ENCODE data around the gene SYT1. TPM values are rescaled to one million over a fixed set of nuclear protein-coding genes. Genes with fewer than 3 reads are reported as not detected.

SYT1 gene
- total and polyA plus RNA-seq, 2 of the 8 experiments (the other 6 are each of a cell fraction or from before 2014, with no cell fraction given): 11.0 to 34.6 TPM

- H3K9ac ChIP-seq (replicated peaks in 1 of 4; ENCODE audit: extremely low read depth in 1 of 4, low read depth in 3 of 4, low read length in 3 of 4): no peak overlapping the region
- ChIA-PET CTCF (ENCODE audit: partially characterized antibody) (interaction anchor here (2.3 kb wide), 1 partner anchor 11 kb away, joined by 9 read pairs; no protein-coding TSS in a partner anchor), POLR2A (ENCODE audit: partially characterized antibody) (no interaction called here)
- H2AFZ ChIP-seq (ENCODE audit: low read length): no peak overlapping the region
- no peak overlapping the region for H2AK5ac ChIP-seq (ENCODE audit: low read depth, low read length)
- no peaks in the 10 kb centered on the region; the same call in 1 of the 2 replicates for H3K23me2 ChIP-seq (ENCODE audit: low read depth, low read length)
- H3K56ac ChIP-seq (replicated peaks; ENCODE audit: insufficient read length, low read depth, low read length): no peak overlapping the region
- H3K27me3 ChIP-seq (replicated peaks in 1 of 4; ENCODE audit: control insufficient read depth in 3 of 4, extremely low read depth in 1 of 4, insufficient read depth in 3 of 4, low read length in 3 of 4): no peaks in the 10 kb centered on the region
- H4K91ac ChIP-seq (replicated peaks; ENCODE audit: insufficient read length, low read length): no peak overlapping the region
- H2BK5ac ChIP-seq (ENCODE audit: low read depth, low read length): no peak overlapping the region
- no peaks in the 10 kb centered on the region for H3K4me1 ChIP-seq (replicated peaks in 1 of 4; ENCODE audit: control insufficient read depth in 3 of 4, insufficient read depth in 4 of 4, low read length in 3 of 4)
- no peaks in the 10 kb centered on the region for H3K79me1 ChIP-seq (ENCODE audit: low read depth, low read length)
- H3K23ac ChIP-seq (ENCODE audit: insufficient read length): no peak overlapping the region
- no peak for FAIRE-seq
- no peak overlapping the region for H4K5ac ChIP-seq (ENCODE audit: insufficient read length, low read depth, low read length)
- H3K79me2 ChIP-seq (ENCODE audit: control insufficient read depth in 1 of 2, insufficient read depth in 2 of 2, low read length in 2 of 2): no peaks in the 10 kb centered on the region
- no peak overlapping the region for H3K18ac ChIP-seq (ENCODE audit: extremely low read depth, low read length)
- no peak overlapping the region for H2BK12ac ChIP-seq (ENCODE audit: low read depth, low read length)
- 83% methylated on average over 2 of the region's 2 CpGs; no CpG with 5 or more reads in 1 of the 2 experiments for WGBS, 2 experiments (ENCODE audit: extremely low coverage in 1 of 2, insufficient coverage in 1 of 2, insufficient read length in 1 of 2, insufficient replicate concordance in 2 of 2, low coverage in 1 of 2, low lambda C conversion rate in 2 of 2, missing lambda C conversion rate in 1 of 2)
- H2BK20ac ChIP-seq (ENCODE audit: low read length): no peak overlapping the region
- no peak overlapping the region for H3K4me3 ChIP-seq (ENCODE audit: extremely low read depth in 1 of 4, insufficient read depth in 2 of 4, low read depth in 3 of 4, low read length in 4 of 4)
- DNase-seq (ENCODE audit: low read depth in 1 of 2, low spot score in 2 of 2): no peak
- no peak overlapping the region for H3K4ac ChIP-seq (replicated peaks; ENCODE audit: insufficient read length, low read depth, low read length)
- no peak overlapping the region for H3K14ac ChIP-seq (ENCODE audit: insufficient read length)
- H3K27ac ChIP-seq (ENCODE audit: low read depth, low read length): no peak overlapping the region
- no peak overlapping the region for H4K8ac ChIP-seq (ENCODE audit: extremely low read depth, insufficient read depth, low read length)
- no peaks in the 10 kb centered on the region for H3K36me3 ChIP-seq (ENCODE audit: control insufficient read depth in 2 of 4, insufficient read depth in 4 of 4, low read length in 3 of 4)
- no peaks in the 10 kb centered on the region for H3K9me3 ChIP-seq (ENCODE audit: insufficient read depth in 2 of 2, low read depth in 1 of 2, low read length in 1 of 2)
- H2BK15ac ChIP-seq (ENCODE audit: low read length): no peak overlapping the region
- H2BK120ac ChIP-seq (replicated peaks; ENCODE audit: low read depth, low read length): no peak overlapping the region
- H3K4me2 ChIP-seq (ENCODE audit: insufficient read depth in 1 of 2, low read depth in 2 of 2, low read length in 2 of 2): no peak overlapping the region
- no peaks in the 10 kb centered on the region for H4K20me1 ChIP-seq (replicated peaks in 1 of 2; ENCODE audit: control insufficient read depth in 1 of 2, insufficient read depth in 2 of 2, low read length in 2 of 2)
- TF ChIP-seq POU5F1 (IDR thresholded peaks at IDR 0.05; ENCODE audit: low read depth, low read length) (no peak), JUN (IDR thresholded peaks at IDR 0.05; ENCODE audit: low read depth, low read length) (no peak), TAF1 (IDR thresholded peaks at IDR 0.05; ENCODE audit: low read depth, low read length) (no peak), BACH1 (IDR thresholded peaks at IDR 0.05; ENCODE audit: low read length) (no peak), ASH2L (IDR thresholded peaks at IDR 0.05; ENCODE audit: low read length) (no peak), MAFK (IDR thresholded peaks at IDR 0.05; ENCODE audit: low read depth, low read length) (no peak), RFX5 (IDR thresholded peaks at IDR 0.05; ENCODE audit: borderline replicate concordance, low read depth, low read length) (no peak), FOSL1 (IDR thresholded peaks at IDR 0.05; ENCODE audit: insufficient read depth, low read depth, low read length) (no peak), SUZ12 (IDR thresholded peaks at IDR 0.05; ENCODE audit: low read length) (no peak), TEAD4 (IDR thresholded peaks at IDR 0.05; ENCODE audit: low read depth, low read length) (no peak), EZH2 (IDR thresholded peaks at IDR 0.05; ENCODE audit: low read depth, low read length, severe bottlenecking) (no peak), CHD2 (IDR thresholded peaks at IDR 0.05; ENCODE audit: low read length) (no peak), ATF3 (IDR thresholded peaks at IDR 0.05; ENCODE audit: insufficient read depth, low read depth, low read length) (no peak), SIRT6 (IDR thresholded peaks at IDR 0.05; ENCODE audit: low read length) (no peak), SP1 (IDR thresholded peaks at IDR 0.05; ENCODE audit: low read depth, low read length) (no peak)
These were observed 287.4 kb downstream of the SYT1 start for GRCh38 chr12:79151956-79152355.

Data from H1 (cell line).